GM23338 (cell line): ENCODE results near the gene UBE2S. TPM values are rescaled to one million over a fixed set of nuclear protein-coding genes. Genes with fewer than 3 reads are reported as not detected.

Experiments used
- ATAC-seq: fragments of 200-7000 bp; cut with Tn5 transposase; 3 replicates; pipeline ENCODE4 v1.9.1; 2020
- DNase-seq: peaks from one replicate; pipeline ENCODE4 v3.0.0-alpha.2; 2015; ENCODE audit warnings: low spot score
- H2AFZ ChIP-seq: fragments of 200-600 bp; sonication (generic); 2 replicates; pipeline ENCODE4 v1.8.0; 2016; ENCODE audit warnings: antibody characterized with exemption, mild to moderate bottlenecking, moderate library complexity
- H3F3A ChIP-seq: fragments of 200-600 bp; sonication (generic); replicated peaks from 2 replicates; pipeline ENCODE4 v1.8.0; 2017; ENCODE audit warnings: antibody characterized with exemption, mixed run types, low read depth
- H3K27ac ChIP-seq: fragments of 200-600 bp; sonication (generic); 2 replicates; pipeline ENCODE4 v1.6.1; 2016; ENCODE audit warnings: low read depth
- H3K27me3 ChIP-seq: fragments of 200-600 bp; sonication (generic); 2 replicates; pipeline ENCODE4 v1.8.0; 2016; ENCODE audit warnings: mild to moderate bottlenecking, mixed run types, moderate library complexity; ENCODE audit not compliant: insufficient read depth
- H3K36me3 ChIP-seq: fragments of 200-600 bp; sonication (generic); 2 replicates; pipeline ENCODE4 v1.8.0; 2016; ENCODE audit warnings: mild to moderate bottlenecking; ENCODE audit not compliant: insufficient read depth
- H3K4me1 ChIP-seq: fragments of 200-600 bp; sonication (generic); 2 replicates; pipeline ENCODE4 v1.8.0; 2016; ENCODE audit warnings: mild to moderate bottlenecking, moderate library complexity; ENCODE audit not compliant: insufficient read depth
- H3K4me2 ChIP-seq: fragments of 200-600 bp; sonication (generic); 2 replicates; pipeline ENCODE4 v1.7.1; 2017; ENCODE audit warnings: mixed run types
- H3K4me3 ChIP-seq: fragments of 200-600 bp; sonication (generic); 2 replicates; pipeline ENCODE4 v1.6.1; 2016; ENCODE audit warnings: mixed run types
- H3K79me2 ChIP-seq: fragments of 200-600 bp; sonication (generic); replicated peaks from 2 replicates; pipeline ENCODE4 v1.8.0; 2017; ENCODE audit warnings: mild to moderate bottlenecking; ENCODE audit not compliant: insufficient read depth
- H3K9me2 ChIP-seq: fragments of 200-600 bp; sonication (generic); 2 replicates; pipeline ENCODE4 v1.8.0; 2017; ENCODE audit not compliant: insufficient read depth
- H4K20me1 ChIP-seq: fragments of 200-600 bp; sonication (generic); replicated peaks from 2 replicates; pipeline ENCODE4 v1.8.0; 2017; ENCODE audit warnings: mild to moderate bottlenecking; ENCODE audit not compliant: insufficient read depth
- H3K27ac Mint-ChIP-seq: 2 replicates; pipeline ENCODE4 v1.8.0; 2020; ENCODE audit warnings: inconsistent platforms, mild to moderate bottlenecking, moderate library complexity, mixed read lengths
- H3K27me3 Mint-ChIP-seq: 3 replicates; pipeline ENCODE4 v1.8.0; 2022; ENCODE audit warnings: low read depth, mild to moderate bottlenecking, moderate library complexity, mixed read lengths, inconsistent platforms; ENCODE audit not compliant: insufficient read depth, poor library complexity
- H3K36me3 Mint-ChIP-seq: 3 replicates; pipeline ENCODE4 v1.8.0; 2021; ENCODE audit warnings: low read depth, mild to moderate bottlenecking, inconsistent platforms, moderate library complexity, mixed read lengths
- H3K4me1 Mint-ChIP-seq: 3 replicates; pipeline ENCODE4 v1.8.0; 2020; ENCODE audit warnings: mild to moderate bottlenecking, inconsistent platforms, mixed read lengths
- H3K4me3 Mint-ChIP-seq: 3 replicates; pipeline ENCODE4 v1.8.0; 2021; ENCODE audit warnings: moderate library complexity, mild to moderate bottlenecking, inconsistent platforms, mixed read lengths
- H3K9me3 Mint-ChIP-seq: 3 replicates; pipeline ENCODE4 v1.8.0; 2020; ENCODE audit warnings: moderate library complexity, mild to moderate bottlenecking, inconsistent platforms, mixed read lengths
- CREB1 ChIP-seq: fragments of 250-450 bp; sonication (Bioruptor Pico); IDR thresholded peaks from 2 replicates; pipeline ENCODE4 v1.5.0; 2020; ENCODE audit warnings: low read depth, mild to moderate bottlenecking, moderate library complexity
- CTCF ChIP-seq, 2 experiments: fragments of 200-600 bp in 1 of 2; sonication (generic) in 1 of 2; conservative IDR thresholded peaks; 2 replicates each; pipeline versions ENCODE4 v1.5.1 to v1.6.1; 2016 to 2017; ENCODE audit warnings: antibody characterized with exemption in 2 of 2, low read depth in 2 of 2, mild to moderate bottlenecking in 2 of 2, moderate library complexity in 1 of 2
- ETS1 ChIP-seq: IDR thresholded peaks from 2 replicates; pipeline ENCODE4 v1.6.1; 2016; ENCODE audit warnings: antibody characterized with exemption
- EZH2phosphoT487 ChIP-seq: fragments of 200-600 bp; sonication (generic); IDR thresholded peaks from one replicate; pipeline ENCODE4 v1.8.1; 2018; ENCODE audit warnings: antibody characterized with exemption; ENCODE audit not compliant: unreplicated experiment
- JUNB ChIP-seq: IDR thresholded peaks from one replicate; pipeline ENCODE4 v1.6.1; 2016; ENCODE audit warnings: antibody characterized with exemption; ENCODE audit not compliant: unreplicated experiment
- POLR2AphosphoS5 ChIP-seq: IDR thresholded peaks from 2 replicates; pipeline ENCODE4 v1.6.1; 2016; ENCODE audit warnings: antibody characterized with exemption, low read depth
- REST ChIP-seq: IDR thresholded peaks from one replicate; pipeline ENCODE4 v1.6.1; 2018; ENCODE audit warnings: antibody characterized with exemption; ENCODE audit not compliant: unreplicated experiment
- STAT1 ChIP-seq: IDR thresholded peaks from one replicate; pipeline ENCODE4 v1.6.1; 2016; ENCODE audit warnings: antibody characterized with exemption; ENCODE audit not compliant: unreplicated experiment
- ZNF462 ChIP-seq: fragments of 250-450 bp; sonication (Bioruptor Pico); IDR thresholded peaks from 2 replicates; pipeline ENCODE4 v1.5.0; 2020; ENCODE audit warnings: mild to moderate bottlenecking, moderate library complexity
- polyA plus RNA-seq: library from polyadenylated mRNA; unstranded; fragments of >200 nt; fragmentation: Nextera tagmentation; extraction: Ambion mirVana; gene quantifications from 2 replicates; pipeline ENCODE4 v1.2.1, GENCODE V29; 2016
- total RNA-seq: library from RNA; depleted of rRNA; stranded (reverse); fragments of >200 nt; shearing (Covaris generic); gene quantifications from 2 replicates; pipeline ENCODE4 v1.2.3, GENCODE V29; 2014

UBE2S gene
- total and polyA plus RNA-seq, 2 experiments from 2014 or later, result 363 to 533 TPM

GRCh38 chr19:55434356-55434919, 26.9 kb upstream of the UBE2S start (continued):
- no peak for TF ChIP-seq ZNF462 (CRISPR knock-in tag)
- no peak for TF ChIP-seq EZH2phosphoT487
- TF ChIP-seq CTCF (conservative IDR thresholded peaks at IDR 0.05; ENCODE audit: low read depth in 2 of 2), result no peak
- TF ChIP-seq JUNB, result no peak
- no peak for TF ChIP-seq CREB1 (CRISPR knock-in tag)

- Mint-ChIP-seq H3K27ac (no peak overlapping the region), H3K9me3 (peaks cover 12% of the 10 kb centered on the region), H3K36me3 (no peaks in the 10 kb centered on the region), H3K4me3 (no peak overlapping the region), H3K27me3 (peaks cover 13% of the 10 kb centered on the region), H3K4me1 (peaks cover 9% of the 10 kb centered on the region)
- Histone ChIP-seq H3K4me1 (0 out of 2 replicates have a peak, but pooled peaks cover 7% of the 10 kb centered on the region), H3F3A (no peaks in the 10 kb centered on the region; the same call in 1 of the 2 replicates), H4K20me1 (no peaks in the 10 kb centered on the region), H2AFZ (no peak overlapping the region), H3K4me3 (no peak overlapping the region), H3K79me2 (no peaks in the 10 kb centered on the region), H3K9me2 (no peaks in the 10 kb centered on the region), H3K27ac (no peak overlapping the region), H3K27me3 (peaks cover 18% of the 10 kb centered on the region; the same call in 1 of the 2 replicates), H3K36me3 (no peaks in the 10 kb centered on the region), H3K4me2 (no peak overlapping the region)
- no peak for DNase-seq
- no peak for ATAC-seq
- TF ChIP-seq ETS1 (no peak), REST (no peak), JUNB (no peak), STAT1 (no peak), POLR2AphosphoS5 (no peak), CTCF (conservative IDR thresholded peaks at IDR 0.05; ENCODE audit: low read depth in 2 of 2) (no peak), EZH2phosphoT487 (no peak), CREB1 (CRISPR knock-in tag) (no peak)
These were observed 25.7 kb upstream of the UBE2S start for GRCh38 chr19:55433292-55433691.
